HepG2 (cell line): ENCODE results near the gene MROH2A. TPM values are rescaled to one million over a fixed set of nuclear protein-coding genes. Genes with fewer than 3 reads are reported as not detected.

Experiments
- ATAC-seq: fragments of 200-7000 bp; cut with Tn5 transposase; 3 replicates; pipeline ENCODE4 v1.9.1; 2020; ENCODE audit warnings: mild to moderate bottlenecking, moderate library complexity
- BruUV-seq: library from RNA; stranded (reverse); fragments of 400-500 nt; replicated peaks from 2 replicates; lab custom pipeline; 2021; lab: Mats Ljungman, UMichigan
- CTCF ChIA-PET: fragments of 300-600 bp; formaldehyde crosslinking; extraction: SDS; loops from one replicate; lab custom pipeline; 2021; ENCODE audit warnings: low total read pairs, inconsistent platforms, low intra/inter-chr PET ratio; lab: Yijun Ruan, JAX
- POLR2A ChIA-PET: fragments of 350-600 bp; sonication (Branson Sonifier 250); formaldehyde crosslinking; loops from one replicate; lab custom pipeline; 2020; ENCODE audit warnings: antibody characterized with exemption, inconsistent platforms; lab: Yijun Ruan, JAX
- DNase-seq: peaks from one replicate; pipeline ENCODE4 v3.0.0-alpha.2; 2015; ENCODE audit warnings: low spot score
- FAIRE-seq: peaks from 3 replicates; lab custom pipeline; 2011; peaks lifted over from hg19 to GRCh38; lab: Jason Lieb, UNC
- H2AFZ ChIP-seq: one replicate; pipeline ENCODE4 v1.6.1; 2011; ENCODE audit warnings: low read length, inconsistent platforms
- H3K27ac ChIP-seq: fragments of 300-600 bp; 3 replicates; pipeline ENCODE4 v1.8.0; 2011; ENCODE audit warnings: mixed run types, mild to moderate bottlenecking, mixed read lengths, low read length, inconsistent platforms; ENCODE audit not compliant: insufficient read depth; ENCODE audit errors: extremely low read length
- H3K27me3 ChIP-seq, 2 experiments: fragments of 200-600 bp in 1 of 2; 2 replicates in 1 of 2; 3 replicates in 1 of 2; pipeline versions ENCODE4 v1.6.0 to v1.8.0; 2011; ENCODE audit warnings: low read length in 2 of 2, mild to moderate bottlenecking in 2 of 2, moderate library complexity in 2 of 2, inconsistent platforms in 1 of 2; ENCODE audit not compliant: insufficient read depth in 2 of 2, control insufficient read depth in 1 of 2
- H3K36me3 ChIP-seq, 2 experiments: fragments of 200-600 bp in 1 of 2; replicated peaks in 1 of 2; 2 replicates in 1 of 2; 3 replicates in 1 of 2; pipeline versions ENCODE4 v1.5.1 to v1.8.0; 2011; ENCODE audit warnings: low read length in 2 of 2, inconsistent platforms in 1 of 2; ENCODE audit not compliant: insufficient read depth in 2 of 2, control insufficient read depth in 1 of 2
- H3K4me1 ChIP-seq: 2 replicates; pipeline ENCODE4 v1.5.1; 2012; ENCODE audit warnings: low read length, inconsistent platforms; ENCODE audit not compliant: insufficient read depth
- H3K4me2 ChIP-seq: 2 replicates; pipeline ENCODE4 v1.6.0; 2011; ENCODE audit warnings: low read depth, low read length, inconsistent platforms
- H3K4me3 ChIP-seq, 3 experiments: fragments of 200-600 bp in 1 of 3; sonication (generic), shearing (Covaris generic) in 1 of 3; replicated peaks in 1 of 3; 2 replicates each; pipeline ENCODE4 v1.5.1; 2011 to 2016; ENCODE audit warnings: low read length in 3 of 3, inconsistent platforms in 2 of 3, low read depth in 2 of 3, mild to moderate bottlenecking in 2 of 3, control low read depth in 1 of 3, mixed read lengths in 1 of 3; ENCODE audit not compliant: insufficient read depth in 1 of 3
- H3K79me2 ChIP-seq: one replicate; pipeline ENCODE4 v1.6.1; 2011; ENCODE audit warnings: low read length, inconsistent platforms; ENCODE audit not compliant: insufficient read depth
- H3K9ac ChIP-seq: 2 replicates; pipeline ENCODE4 v1.6.0; 2011; ENCODE audit warnings: mild to moderate bottlenecking, low read depth, low read length, inconsistent platforms; ENCODE audit not compliant: insufficient read depth
- H3K9me3 ChIP-seq: 2 replicates; pipeline ENCODE4 v1.5.1; 2012; ENCODE audit warnings: mild to moderate bottlenecking, low read length
- H4K20me1 ChIP-seq: 2 replicates; pipeline ENCODE4 v1.6.0; 2011; ENCODE audit warnings: inconsistent platforms, mild to moderate bottlenecking, low read length, moderate library complexity; ENCODE audit not compliant: insufficient read depth
- IKZF1 ChIP-seq: fragments of 450-650 bp; IDR thresholded peaks from 2 replicates; pipeline ENCODE4 v1.7.1; 2016
- MAZ ChIP-seq, 2 experiments: sonication (generic) in 1 of 2; formaldehyde crosslinking in 1 of 2; IDR thresholded peaks; 2 replicates each; pipeline versions ENCODE4 v1.5.0 to v1.6.1; 2012 to 2020; ENCODE audit warnings: low read depth in 2 of 2, mild to moderate bottlenecking in 2 of 2, borderline replicate concordance in 1 of 2, improper control_type of control experiment in 1 of 2, low read length in 1 of 2, missing genetic modification reagents in 1 of 2, moderate library complexity in 1 of 2
- MED13 ChIP-seq: sonication (generic); formaldehyde crosslinking; IDR thresholded peaks from 2 replicates; pipeline ENCODE4 v1.5.0; 2020; ENCODE audit warnings: missing genetic modification reagents
- MZF1 ChIP-seq: sonication (generic); formaldehyde crosslinking; IDR thresholded peaks from 2 replicates; pipeline ENCODE4 v1.8.1; 2023; ENCODE audit warnings: mild to moderate bottlenecking, missing genetic modification reagents, borderline replicate concordance
- PRDM4 ChIP-seq: sonication (generic); formaldehyde crosslinking; IDR thresholded peaks from 2 replicates; pipeline ENCODE4 v1.9.0; 2021; ENCODE audit warnings: missing genetic modification reagents, borderline replicate concordance
- TBL1XR1 ChIP-seq: fragments of 150-350 bp; IDR thresholded peaks from 2 replicates; pipeline ENCODE4 v1.6.1; 2014; ENCODE audit warnings: borderline replicate concordance, low read length; ENCODE audit not compliant: partially characterized antibody
- ZBTB7B ChIP-seq: sonication (generic); formaldehyde crosslinking; IDR thresholded peaks from 2 replicates; pipeline ENCODE4 v1.4.0; 2020; ENCODE audit warnings: missing genetic modification reagents
- ZFX ChIP-seq: sonication (generic); formaldehyde crosslinking; IDR thresholded peaks from 2 replicates; pipeline ENCODE4 v1.4.0; 2020; ENCODE audit warnings: mild to moderate bottlenecking, low read depth, missing genetic modification reagents, moderate library complexity
- ZNF280D ChIP-seq: sonication (generic); formaldehyde crosslinking; IDR thresholded peaks from 2 replicates; pipeline ENCODE4 v1.5.1; 2020; ENCODE audit warnings: mild to moderate bottlenecking, missing genetic modification reagents
- ZNF567 ChIP-seq: sonication (generic); formaldehyde crosslinking; IDR thresholded peaks from 2 replicates; pipeline ENCODE4 v1.8.1; 2023; ENCODE audit warnings: mild to moderate bottlenecking, missing genetic modification reagents, borderline replicate concordance
- WGBS: methylation state at CpG from one replicate; pipeline ENCODE4 v1.1.6; 2017; ENCODE audit warnings: low lambda C conversion rate; 5-methylcytosine and 5-hydroxymethylcytosine counted together
- in situ Hi-C: cut with HindIII; loops from 2 replicates; pipeline ENCODE4 v1.10.0; 2017; ENCODE audit warnings: low pct_unique_long_range_greater_than_20kb; ENCODE audit not compliant: extremely low pct_ligation_motif_present
- intact Hi-C: fragments of 100-400 bp; cut with micrococcal nuclease; formaldehyde crosslinking; loops from one replicate; pipeline ENCODE4 v1.10.0; 2022; ENCODE audit not compliant: unreplicated experiment
- polyA plus RNA-seq, 8 experiments: library from polyadenylated mRNA; depleted of rRNA in 3 of 8; stranded (reverse) in 7 of 8; unstranded in 1 of 8; fragments of >200 nt; fragmentation: Illumina TruSeq in 4 of 8; extraction: Trizol in 4 of 8; gene quantifications; 2 replicates each; pipeline versions ENCODE4 v1.2.1 to v1.2.3, GENCODE V29; 2011 to 2016; ENCODE audit warnings: low read depth in 4 of 8, missing spikeins in 1 of 8, mixed read lengths in 1 of 8; ENCODE audit not compliant: insufficient read depth in 1 of 8
- total RNA-seq, 5 experiments: library from RNA; depleted of rRNA; stranded (reverse); fragments of >200 nt; fragmentation: Illumina TruSeq; extraction: Trizol; gene quantifications; 2 replicates each; pipeline ENCODE4 v1.2.3, GENCODE V29; 2016; ENCODE audit warnings: low read depth in 1 of 5
- TF ChIP-seq, protein P1 (sequence below): sonication (generic); formaldehyde crosslinking; IDR thresholded peaks from 2 replicates; pipeline ENCODE4 v1.8.0; 2022; ENCODE audit warnings: mild to moderate bottlenecking, missing genetic modification reagents, borderline replicate concordance

MROH2A gene
- total and polyA plus RNA-seq, 2 of the 13 experiments (the other 11 are each of a cell fraction or from before 2014, with no cell fraction given), result 0.03 to 0.04 TPM

DNA sequence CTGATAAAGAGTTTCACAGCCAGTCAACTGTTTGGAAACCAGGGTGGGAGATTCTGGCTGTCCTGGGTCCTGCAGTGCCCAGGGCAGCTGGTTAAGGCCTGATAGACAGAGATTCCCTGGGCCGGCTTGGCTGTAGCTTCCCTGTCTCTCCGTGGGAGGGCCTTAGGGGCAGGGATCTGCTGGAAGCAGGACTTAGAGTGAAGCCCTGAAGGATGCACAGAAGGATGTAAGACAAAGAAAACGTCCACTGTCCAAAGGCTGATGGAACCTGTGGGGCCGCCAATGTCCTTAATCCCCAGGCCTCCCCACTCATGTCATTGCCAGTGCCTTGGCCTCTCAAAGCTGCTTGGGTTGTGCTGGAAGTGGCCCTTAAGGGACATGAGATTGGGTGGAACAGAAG lies 33.0 kb downstream of the MROH2A start:
- H2AFZ ChIP-seq, result no peak overlapping the region
- H4K20me1 ChIP-seq, result no peaks in the 10 kb centered on the region
- DNase-seq, result no peak
- BruUV-seq, result no TSS peak
- no peak overlapping the region for H3K9ac ChIP-seq
- H3K4me2 ChIP-seq, result no peak overlapping the region
- FAIRE-seq, result no peak
- TF ChIP-seq TBL1XR1 (no peak), ZFX (no peak), IKZF1 (no peak)
- H3K9me3 ChIP-seq, result no peaks in the 10 kb centered on the region
- 42% methylated on average over 4 of the region's 4 CpGs for WGBS
- no peak for ATAC-seq
- ChIA-PET CTCF (no interaction called here), POLR2A (no interaction called here)
- no peaks in the 10 kb centered on the region for H3K4me1 ChIP-seq
- no peaks in the 10 kb centered on the region for H3K79me2 ChIP-seq
- intact Hi-C loops (no loop called here), in situ Hi-C loops (no loop called here)
- H3K27ac ChIP-seq, result no peak overlapping the region
- no peaks in the 10 kb centered on the region for H3K36me3 ChIP-seq
- H3K27me3 ChIP-seq, result peaks cover 0 to 38% of the 10 kb centered on the region in 2 experiments; a peak in 3 of 5 replicates
- H3K4me3 ChIP-seq, result no peak overlapping the region

- WGBS, result 65% methylated on average over 5 of the region's 8 CpGs
- FAIRE-seq (no peak), ATAC-seq (no peak), DNase-seq (no peak)
- 0 out of 2 replicates have a peak, but pooled peaks cover 2% of the 10 kb centered on the region for H3K4me1 ChIP-seq
- H3K79me2 ChIP-seq, result no peaks in the 10 kb centered on the region
- POLR2A ChIA-PET, result no interaction called here
- no TSS peak for BruUV-seq
- H3K27me3 ChIP-seq, result peaks cover 0 to 43% of the 10 kb centered on the region in 2 experiments; a peak in 3 of 5 replicates
- H3K4me2 ChIP-seq, result no peak overlapping the region
- in situ Hi-C loops (no loop called here), intact Hi-C loops (no loop called here)
- H3K36me3 ChIP-seq, result no peaks in the 10 kb centered on the region
- no peak overlapping the region for H3K27ac ChIP-seq
- no peaks in the 10 kb centered on the region for H4K20me1 ChIP-seq
- H3K9me3 ChIP-seq, result no peaks in the 10 kb centered on the region
- H2AFZ ChIP-seq, result no peak overlapping the region
- no peak overlapping the region for H3K9ac ChIP-seq
- H3K4me3 ChIP-seq, result no peak overlapping the region
- CTCF ChIA-PET, result no interaction called here
- TF ChIP-seq ZBTB7B (CRISPR knock-in tag) (no peak), ZNF567 (CRISPR knock-in tag) (no peak), MAZ (IDR thresholded peaks at IDR 0.05; ENCODE audit: borderline replicate concordance, low read depth, low read length) (no peak), MAZ (CRISPR knock-in tag; IDR thresholded peaks at IDR 0.05; ENCODE audit: low read depth) (no peak), MED13 (CRISPR knock-in tag) (no peak), MZF1 (CRISPR knock-in tag) (no peak), ZNF280D (CRISPR knock-in tag) (no peak), PRDM4 (CRISPR knock-in tag) (no peak)
- TF ChIP-seq, protein P1, sequence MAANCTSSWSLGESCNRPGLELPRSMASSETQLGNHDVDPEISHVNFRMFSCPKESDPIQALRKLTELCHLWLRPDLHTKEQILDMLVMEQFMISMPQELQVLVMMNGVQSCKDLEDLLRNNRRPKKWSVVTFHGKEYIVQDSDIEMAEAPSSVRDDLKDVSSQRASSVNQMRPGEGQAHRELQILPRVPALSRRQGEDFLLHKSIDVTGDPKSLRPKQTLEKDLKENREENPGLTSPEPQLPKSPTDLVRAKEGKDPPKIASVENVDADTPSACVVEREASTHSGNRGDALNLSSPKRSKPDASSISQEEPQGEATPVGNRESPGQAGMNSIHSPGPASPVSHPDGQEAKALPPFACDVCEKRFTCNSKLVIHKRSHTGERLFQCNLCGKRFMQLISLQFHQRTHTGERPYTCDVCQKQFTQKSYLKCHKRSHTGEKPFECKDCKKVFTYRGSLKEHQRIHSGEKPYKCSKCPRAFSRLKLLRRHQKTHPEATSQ (CRISPR knock-in tag), result no peak
These were observed 33.6 kb downstream of the MROH2A start for GRCh38 chr2:233811732-233812131.
